ENCODE data around the gene CCNB1IP1.

DNA sequence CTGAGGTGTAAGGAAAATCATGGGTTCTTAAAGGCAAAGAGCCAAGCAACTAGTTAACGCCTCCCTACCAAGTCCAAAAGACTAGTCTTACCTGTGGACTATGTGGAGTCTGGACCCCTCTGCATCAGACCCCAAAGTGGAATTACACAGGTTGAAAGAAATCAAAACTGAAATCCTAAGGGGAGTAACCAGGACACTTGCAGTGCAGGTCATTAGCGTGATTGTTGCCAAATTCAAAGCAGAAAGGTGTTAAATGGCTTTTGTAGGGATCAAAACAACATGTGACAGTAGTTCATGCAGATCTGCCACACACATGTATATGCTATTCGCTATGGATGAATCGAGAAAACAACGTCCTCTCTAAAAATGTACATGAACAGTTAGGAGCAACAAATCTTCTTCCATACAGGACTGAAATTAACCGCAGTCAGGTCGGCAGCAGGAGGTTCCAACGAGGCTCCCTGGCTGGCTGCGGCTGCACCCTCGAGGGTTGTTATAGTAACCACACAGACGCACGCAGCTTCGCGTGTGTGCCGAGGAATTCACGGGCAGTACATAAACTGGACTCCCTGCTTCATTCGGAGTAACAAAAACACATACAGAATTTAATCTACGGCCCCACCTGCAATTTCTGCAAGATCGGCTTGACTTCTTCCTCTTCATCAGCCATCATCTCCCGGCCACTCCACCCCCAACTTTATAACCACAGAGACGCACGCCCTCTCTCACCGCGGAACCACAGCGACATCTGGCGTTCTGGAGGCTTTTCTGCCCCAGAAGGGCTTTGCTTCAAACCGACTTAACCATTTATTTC, 27.6 kb downstream of the CCNB1IP1 start, which contains the start of gene TTC5:
- no peak for TF ChIP-seq POLR2A (IDR thresholded peaks at IDR 0.05)
- peak; percentile 86 to 97 (median 91) for TF ChIP-seq CTCF (IDR thresholded peaks at IDR 0.05)
